ENCODE results near the gene VEGFA. TPM values are rescaled to one million over a fixed set of nuclear protein-coding genes. Genes with fewer than 3 reads are reported as not detected.

VEGFA gene
- total RNA-seq, 1 donor from 2014 or later, result 29.0 TPM

GRCh38 chr6:43806043-43806757, 36.2 kb downstream of the VEGFA start:
- H3K4me1 Mint-ChIP-seq, result no peaks in the 10 kb centered on the region
- no peak for ATAC-seq (ENCODE audit: low read depth)
- CTCF ChIA-PET, result no interaction called here

GRCh38 chr6:43806758-43807227, 36.8 kb downstream of the VEGFA start:
- no peak for TF ChIP-seq CTCF (IDR thresholded peaks at IDR 0.05)
- ChIA-PET CTCF (no interaction called here), POLR2A (no interaction called here)
- Mint-ChIP-seq H3K9me3 (no peaks in the 10 kb centered on the region), H3K27me3 (peaks cover 5% of the 10 kb centered on the region), H3K36me3 (ENCODE audit: low read depth) (no peaks in the 10 kb centered on the region), H3K27ac (no peak overlapping the region), H3K4me1 (no peaks in the 10 kb centered on the region), H3K4me3 (no peak overlapping the region)
- DNase-seq (no peak), ATAC-seq (ENCODE audit: low read depth) (no peak)
- intact Hi-C loops (cut with micrococcal nuclease), result no loop called here

More at GRCh38 chr6:43806043-43806757, 36.2 kb downstream of the VEGFA start:
- Mint-ChIP-seq H3K36me3 (ENCODE audit: low read depth) (no peaks in the 10 kb centered on the region), H3K27ac (no peak overlapping the region), H3K27me3 (no peaks in the 10 kb centered on the region), H3K9me3 (no peaks in the 10 kb centered on the region), H3K4me3 (no peak overlapping the region)
- DNase-seq, result no peak
- no peak for TF ChIP-seq CTCF (IDR thresholded peaks at IDR 0.05)
- POLR2A ChIA-PET, result no interaction called here
- intact Hi-C loops (cut with micrococcal nuclease), result no loop called here

GRCh38 chr6:43807228-43808061, 37.4 kb downstream of the VEGFA start:
- no peak overlapping the region for H3K4me3 Mint-ChIP-seq
- no peak overlapping the region for H3K27ac Mint-ChIP-seq
- H3K9me3 Mint-ChIP-seq, result no peaks in the 10 kb centered on the region
- no peaks in the 10 kb centered on the region for H3K36me3 Mint-ChIP-seq (ENCODE audit: low read depth)
- ATAC-seq (ENCODE audit: low read depth), result no peak
- CTCF ChIA-PET, result no interaction called here
- intact Hi-C loops (cut with micrococcal nuclease), result no loop called here
- peaks cover 5% of the 10 kb centered on the region for H3K27me3 Mint-ChIP-seq
- POLR2A ChIA-PET, result no interaction called here
- DNase-seq, result no peak
- H3K4me1 Mint-ChIP-seq, result no peaks in the 10 kb centered on the region
- no peak for TF ChIP-seq CTCF (IDR thresholded peaks at IDR 0.05)

GRCh38 chr6:43808412-43808811, 38.4 kb downstream of the VEGFA start:
- no peak overlapping the region for H3K4me3 Mint-ChIP-seq
- no peaks in the 10 kb centered on the region for H3K36me3 Mint-ChIP-seq (ENCODE audit: low read depth)
- ATAC-seq (ENCODE audit: low read depth) (no peak), DNase-seq (no peak)
- CTCF ChIA-PET, result no interaction called here
- H3K9me3 Mint-ChIP-seq, result no peaks in the 10 kb centered on the region
- POLR2A ChIA-PET, result no interaction called here
- TF ChIP-seq CTCF (IDR thresholded peaks at IDR 0.05), result no peak
- peaks cover 5% of the 10 kb centered on the region for H3K27me3 Mint-ChIP-seq
- intact Hi-C loops (cut with micrococcal nuclease), result no loop called here
- no peaks in the 10 kb centered on the region for H3K4me1 Mint-ChIP-seq
- H3K27ac Mint-ChIP-seq, result no peak overlapping the region
